IPS DF 6.9 (cell line): ENCODE measurements around the gene SLC13A3.

Experiments
- DNase-seq: peaks from one replicate; pipeline ENCODE4 v3.0.0-alpha.2; 2013; ENCODE audit warnings: low read depth, low spot score
- H3K27ac ChIP-seq: one replicate; pipeline ENCODE4 v1.5.1; 2013; ENCODE audit warnings: low read length, control low read depth
- H3K27me3 ChIP-seq: 2 replicates; pipeline ENCODE4 v1.6.1; 2013; ENCODE audit warnings: mild to moderate bottlenecking, low read length; ENCODE audit not compliant: control insufficient read depth, insufficient read depth
- H3K36me3 ChIP-seq: 2 replicates; pipeline ENCODE4 v1.6.1; 2013; ENCODE audit warnings: low read length; ENCODE audit not compliant: control insufficient read depth, insufficient read depth
- H3K4me1 ChIP-seq: 2 replicates; pipeline ENCODE4 v1.6.1; 2013; ENCODE audit warnings: low read length; ENCODE audit not compliant: control insufficient read depth, insufficient read depth
- H3K4me3 ChIP-seq: 2 replicates; pipeline ENCODE4 v1.5.1; 2013; ENCODE audit warnings: mild to moderate bottlenecking, low read length
- H3K9me3 ChIP-seq: 2 replicates; pipeline ENCODE4 v1.6.1; 2013; ENCODE audit warnings: low read length, inconsistent platforms; ENCODE audit not compliant: control insufficient read depth, insufficient read depth
- WGBS: extraction: QIAGEN DNeasy Blood & Tissue Kit; methylation state at CpG from one replicate; pipeline ENCODE4 v1.1.7; 2013; ENCODE audit warnings: mixed read lengths, missing lambda C conversion rate; ENCODE audit not compliant: insufficient read length, insufficient coverage; 5-methylcytosine and 5-hydroxymethylcytosine counted together

Gene SLC13A3

GRCh38 chr20:46651091-46651962 lies at the start of gene SLC13A3:
TSS of gene SLC13A3 (minus strand) at chr20:46651459. CDS start at chr20:46651421, 38 bp downstream.
- peak within 1 kb of the TSS; percentile 20; the same call in 1 of the 2 replicates for H3K4me3 ChIP-seq
- peaks cover 2% of the 10 kb centered on the region; the same call in 1 of the 2 replicates for H3K4me1 ChIP-seq
- H3K36me3 ChIP-seq = no peaks in the 10 kb centered on the region
- H3K9me3 ChIP-seq = no peaks in the 10 kb centered on the region
- no CpG with 5 or more reads among the region's 55 CpGs for WGBS
- peaks cover 4% of the 10 kb centered on the region; the same call in 1 of the 2 replicates for H3K27me3 ChIP-seq
- no peak within 1 kb of the TSS for H3K27ac ChIP-seq
- no peak for DNase-seq

- no peak overlapping the region for H3K4me3 ChIP-seq
- H3K27ac ChIP-seq = no peak overlapping the region
- DNase-seq = no peak
- no peaks in the 10 kb centered on the region for H3K27me3 ChIP-seq
- no peaks in the 10 kb centered on the region for H3K36me3 ChIP-seq
- WGBS = no CpG with 5 or more reads among the region's 2 CpGs
- H3K4me1 ChIP-seq = no peaks in the 10 kb centered on the region
- no peaks in the 10 kb centered on the region for H3K9me3 ChIP-seq
Measured at GRCh38 chr20:46701057-46701456, 49.8 kb upstream of the SLC13A3 start.

GRCh38 chr20:46700481-46700880 lies 49.2 kb upstream of the SLC13A3 start:
- H3K4me1 ChIP-seq = no peaks in the 10 kb centered on the region
- WGBS = no CpG with 5 or more reads among the region's 6 CpGs
- no peak overlapping the region for H3K4me3 ChIP-seq
- no peak overlapping the region for H3K27ac ChIP-seq
- no peak for DNase-seq
- H3K27me3 ChIP-seq = no peaks in the 10 kb centered on the region
- no peaks in the 10 kb centered on the region for H3K36me3 ChIP-seq
- no peaks in the 10 kb centered on the region for H3K9me3 ChIP-seq

- no CpG with 5 or more reads among the region's 12 CpGs for WGBS
- H3K27me3 ChIP-seq = no peaks in the 10 kb centered on the region
- H3K36me3 ChIP-seq = no peaks in the 10 kb centered on the region
- H3K4me3 ChIP-seq = no peak overlapping the region
- no peak for DNase-seq
- no peaks in the 10 kb centered on the region for H3K4me1 ChIP-seq
- H3K27ac ChIP-seq = no peak overlapping the region
- no peaks in the 10 kb centered on the region for H3K9me3 ChIP-seq
Measured at GRCh38 chr20:46699651-46700359, 48.5 kb upstream of the SLC13A3 start.

- Histone ChIP-seq H3K4me3 (no peak overlapping the region), H3K9me3 (no peaks in the 10 kb centered on the region), H3K27ac (no peak overlapping the region), H3K4me1 (no peaks in the 10 kb centered on the region), H3K36me3 (no peaks in the 10 kb centered on the region), H3K27me3 (no peaks in the 10 kb centered on the region)
- DNase-seq = no peak
- WGBS = no CpG with 5 or more reads among the region's 2 CpGs
Measured at GRCh38 chr20:46698788-46699187, 47.5 kb upstream of the SLC13A3 start.

GRCh38 chr20:46696791-46697279 lies 45.6 kb upstream of the SLC13A3 start:
- DNase-seq = no peak
- Histone ChIP-seq H3K27ac (no peak overlapping the region), H3K4me3 (no peak overlapping the region), H3K4me1 (no peaks in the 10 kb centered on the region), H3K36me3 (no peaks in the 10 kb centered on the region), H3K9me3 (no peaks in the 10 kb centered on the region), H3K27me3 (no peaks in the 10 kb centered on the region)
- no CpG with 5 or more reads among the region's 3 CpGs for WGBS

GRCh38 chr20:46695892-46696291 lies 44.6 kb upstream of the SLC13A3 start:
- no CpG with 5 or more reads among the region's 3 CpGs for WGBS
- no peak overlapping the region for H3K27ac ChIP-seq
- no peak overlapping the region for H3K4me3 ChIP-seq
- H3K27me3 ChIP-seq = no peaks in the 10 kb centered on the region
- no peaks in the 10 kb centered on the region for H3K9me3 ChIP-seq
- DNase-seq = no peak
- no peaks in the 10 kb centered on the region for H3K4me1 ChIP-seq
- H3K36me3 ChIP-seq = no peaks in the 10 kb centered on the region

- WGBS = no CpG with 5 or more reads among the region's 2 CpGs
- DNase-seq = no peak
Measured at GRCh38 chr20:46694484-46694883, 43.2 kb upstream of the SLC13A3 start.

GRCh38 chr20:46691196-46691595 lies 39.9 kb upstream of the SLC13A3 start:
- no peak overlapping the region for H3K4me3 ChIP-seq
- peaks cover 5% of the 10 kb centered on the region; the same call in 1 of the 2 replicates for H3K36me3 ChIP-seq
- no peaks in the 10 kb centered on the region for H3K27me3 ChIP-seq
- no peak for DNase-seq
- H3K4me1 ChIP-seq = no peaks in the 10 kb centered on the region
- H3K27ac ChIP-seq = no peak overlapping the region
- WGBS = no CpG with 5 or more reads among the region's 4 CpGs
- no peaks in the 10 kb centered on the region for H3K9me3 ChIP-seq

More at GRCh38 chr20:46694484-46694883, 43.2 kb upstream of the SLC13A3 start:
- H3K36me3 ChIP-seq = no peaks in the 10 kb centered on the region
- no peaks in the 10 kb centered on the region for H3K27me3 ChIP-seq
- H3K27ac ChIP-seq = no peak overlapping the region
- no peaks in the 10 kb centered on the region for H3K9me3 ChIP-seq
- H3K4me1 ChIP-seq = no peaks in the 10 kb centered on the region
- H3K4me3 ChIP-seq = no peak overlapping the region

- WGBS = 100% methylated on average over 3 of the region's 13 CpGs
- no peak overlapping the region for H3K4me3 ChIP-seq
- DNase-seq = no peak
- no peaks in the 10 kb centered on the region for H3K27me3 ChIP-seq
- H3K36me3 ChIP-seq = peaks cover 5% of the 10 kb centered on the region; the same call in 1 of the 2 replicates
- H3K4me1 ChIP-seq = no peaks in the 10 kb centered on the region
- no peak overlapping the region for H3K27ac ChIP-seq
- no peaks in the 10 kb centered on the region for H3K9me3 ChIP-seq
Measured at GRCh38 chr20:46690219-46691106, 39.2 kb upstream of the SLC13A3 start.
